Diencephalon (tissue), 1 donor: Measurements from ENCODE around the gene WDR74. TPM values are rescaled to one million over a fixed set of nuclear protein-coding genes. Genes with fewer than 3 reads are reported as not detected.

Experiments
- small RNA-seq: library from RNA; depleted of rRNA; stranded (forward); fragments of <200 nt; gene quantifications from one replicate; pipeline ENCODE3, GENCODE V24; 2014
- total RNA-seq: library from RNA; depleted of rRNA; stranded (reverse); fragments of >200 nt; gene quantifications from one replicate; pipeline ENCODE4 v1.2.3, GENCODE V29; 2014

WDR74 gene
- 27.0 TPM for total RNA-seq

GRCh38 chr11:62839050-62839945 lies at the start of gene WDR74:
Gene WDR74 (minus strand): TSS chr11:62839590. CDS start chr11:62839570, 20 bp downstream.

GRCh38 chr11:62880803-62881578 lies 41.6 kb upstream of the WDR74 start, which contains the start of gene SLC3A2:
Gene SLC3A2 (plus strand): TSS chr11:62880896. CDS start chr11:62881024, 128 bp downstream.

GRCh38 chr11:62832336-62833234 lies 6.8 kb downstream of the WDR74 start, which contains the start of gene TEX54:
Gene TEX54 (minus strand): TSS chr11:62832841.

GRCh38 chr11:62831520-62832335 lies 7.7 kb downstream of the WDR74 start, which contains the start of gene STX5:
Gene STX5 (minus strand): TSS chr11:62832051. CDS start chr11:62831243, 808 bp downstream.

GRCh38 chr11:62805076-62805892 lies 34.1 kb downstream of the WDR74 start, which contains the start of gene NXF1:
Gene NXF1 (minus strand): TSS chr11:62805440. CDS start chr11:62805356, 84 bp downstream.

GRCh38 chr11:62791501-62792201 lies 47.7 kb downstream of the WDR74 start, which contains the start of gene TMEM223:
Gene TMEM223 (minus strand): TSS chr11:62792006. CDS start chr11:62791994, 12 bp downstream.

GRCh38 chr11:62787005-62787759 lies 52.2 kb downstream of the WDR74 start, which contains the start of gene TMEM179B:
Gene TMEM179B (plus strand): TSS chr11:62787402. CDS start chr11:62787432, 30 bp downstream.

Small RNA genes within 50 kb of the gene (small RNA-seq; reads per million reads assigned to genes)
- gene MIR6514 = 0.74 reads per million, percentile 70 among the genes with 10 or more reads in this experiment
- not detected for gene RF00099
- not detected for gene RNU6-118P
- not detected for gene SNORD22
- not detected for gene SNORD26
- gene SNORD27 = not detected
- not detected for gene SNORD28
- gene SNORD30 = 283 reads per million, percentile 98 among the genes with 10 or more reads in this experiment

Other genes starting within 250 kb of the WDR74 start
- 6.0 TPM for gene TUT1, start 248.1 kb downstream of the WDR74 start, total RNA-seq
- 86.3 TPM for gene MTA2, start 237.7 kb downstream of the WDR74 start, total RNA-seq
- 7.4 TPM for gene EML3, start 226.8 kb downstream of the WDR74 start, total RNA-seq
- gene ROM1, start 226.3 kb downstream of the WDR74 start, total RNA-seq = 2.8 TPM
- 23.5 TPM for gene B3GAT3, start 217.6 kb downstream of the WDR74 start, total RNA-seq
- 84.2 TPM for gene GANAB, start 193.0 kb downstream of the WDR74 start, total RNA-seq
- gene INTS5, start 186.3 kb downstream of the WDR74 start, total RNA-seq = 18.2 TPM
- gene C11orf98, start 174.4 kb downstream of the WDR74 start, total RNA-seq = 24.7 TPM
- gene CSKMT, start 174.3 kb downstream of the WDR74 start, total RNA-seq = 6.0 TPM
- gene UQCC3, start 167.9 kb downstream of the WDR74 start, total RNA-seq = 5.5 TPM
- 3.9 TPM for gene LBHD1, start 167.3 kb downstream of the WDR74 start, total RNA-seq
- gene UBXN1, start 160.5 kb downstream of the WDR74 start, total RNA-seq = 53.3 TPM
- gene LRRN4CL, start 150.1 kb downstream of the WDR74 start, total RNA-seq = 0.46 TPM
- gene BSCL2, start 132.2 kb downstream of the WDR74 start, total RNA-seq = 202 TPM
- gene GNG3, start 131.9 kb downstream of the WDR74 start, total RNA-seq = 99.7 TPM
- 30.7 TPM for gene HNRNPUL2, start 112.1 kb downstream of the WDR74 start, total RNA-seq
- 31.8 TPM for gene TTC9C, start 111.1 kb downstream of the WDR74 start, total RNA-seq
- 16.4 TPM for gene ZBTB3, start 85.4 kb downstream of the WDR74 start, total RNA-seq
- gene POLR2G, start 78.0 kb downstream of the WDR74 start, total RNA-seq = 59.7 TPM
- gene TAF6L, start 68.2 kb downstream of the WDR74 start, total RNA-seq = 11.3 TPM
- 18.5 TPM for gene TMEM179B, start 52.2 kb downstream of the WDR74 start, total RNA-seq
- gene TMEM223, start 47.6 kb downstream of the WDR74 start, total RNA-seq = 17.1 TPM
- gene NXF1, start 34.1 kb downstream of the WDR74 start, total RNA-seq = 15.9 TPM
- 27.2 TPM for gene STX5, start 7.5 kb downstream of the WDR74 start, total RNA-seq
- not detected for gene TEX54, start 6.7 kb downstream of the WDR74 start, total RNA-seq
- gene SLC3A2, start 41.3 kb upstream of the WDR74 start, total RNA-seq = 115 TPM
- 6.5 TPM for gene CHRM1, start 81.8 kb upstream of the WDR74 start, total RNA-seq
- 5.8 TPM for gene SLC22A6, start 145.4 kb upstream of the WDR74 start, total RNA-seq
- 1.2 TPM for gene SLC22A8, start 176.3 kb upstream of the WDR74 start, total RNA-seq